OCI-LY1 (cell line): Measurements from ENCODE around the gene PLA2G2D.

Source experiments
- H2AFZ ChIP-seq: fragments of 200-600 bp; sonication (generic), shearing (Covaris generic); 2 replicates; pipeline ENCODE4 v1.6.0; 2014; ENCODE audit warnings: antibody characterized with exemption, mild to moderate bottlenecking, low read length
- H3F3A ChIP-seq: fragments of 200-600 bp; sonication (generic), shearing (Covaris generic); 2 replicates; pipeline ENCODE4 v1.6.0; 2014; ENCODE audit warnings: mild to moderate bottlenecking, antibody characterized with exemption, low read length, moderate library complexity; ENCODE audit not compliant: insufficient read depth
- H3K27ac ChIP-seq: fragments of 200-600 bp; sonication (generic); 2 replicates; pipeline ENCODE4 v1.5.1; 2014; ENCODE audit warnings: low read length, mixed run types, mild to moderate bottlenecking, low read depth; ENCODE audit not compliant: poor library complexity, severe bottlenecking
- H3K27me3 ChIP-seq: fragments of 200-600 bp; sonication (generic); 2 replicates; pipeline ENCODE4 v1.6.0; 2014; ENCODE audit warnings: antibody characterized with exemption, mild to moderate bottlenecking, low read length, moderate library complexity; ENCODE audit not compliant: insufficient read depth
- H3K36me3 ChIP-seq: fragments of 200-600 bp; sonication (generic); 2 replicates; pipeline ENCODE4 v1.6.1; 2014; ENCODE audit warnings: mild to moderate bottlenecking, antibody characterized with exemption, low read length, moderate library complexity, mixed read lengths; ENCODE audit not compliant: insufficient read depth
- H3K4me1 ChIP-seq: fragments of 200-600 bp; sonication (generic); 2 replicates; pipeline ENCODE4 v1.5.1; 2014; ENCODE audit warnings: mild to moderate bottlenecking, low read length, moderate library complexity; ENCODE audit not compliant: insufficient read depth, severe bottlenecking
- H3K4me2 ChIP-seq: fragments of 200-600 bp; sonication (generic), shearing (Covaris generic); 2 replicates; pipeline ENCODE4 v1.6.1; 2014; ENCODE audit warnings: low read length
- H3K4me3 ChIP-seq: fragments of 200-600 bp; sonication (generic); 2 replicates; pipeline ENCODE4 v1.5.1; 2014; ENCODE audit warnings: low read length, low read depth, mild to moderate bottlenecking, mixed read lengths; ENCODE audit not compliant: poor library complexity, severe bottlenecking
- H3K79me2 ChIP-seq: fragments of 200-600 bp; shearing (Covaris generic); 2 replicates; pipeline ENCODE4 v1.6.1; 2016; ENCODE audit warnings: mixed run types, low read length, mixed read lengths; ENCODE audit not compliant: insufficient read depth
- H3K9ac ChIP-seq: fragments of 200-600 bp; sonication (generic), shearing (Covaris generic); 2 replicates; pipeline ENCODE4 v1.6.1; 2014; ENCODE audit warnings: mild to moderate bottlenecking, low read length, mixed read lengths
- H3K9me2 ChIP-seq: fragments of 200-600 bp; sonication (generic), shearing (Covaris generic); 2 replicates; pipeline ENCODE4 v1.6.1; 2014; ENCODE audit warnings: low read depth, mild to moderate bottlenecking, low read length, mixed read lengths
- H3K9me3 ChIP-seq: fragments of 200-600 bp; shearing (Covaris generic); 2 replicates; pipeline ENCODE4 v1.6.1; 2014; ENCODE audit warnings: low read length, mixed read lengths
- H4K20me1 ChIP-seq: fragments of 200-600 bp; sonication (generic), shearing (Covaris generic); 2 replicates; pipeline ENCODE4 v1.6.0; 2016; ENCODE audit warnings: mild to moderate bottlenecking, low read length; ENCODE audit not compliant: insufficient read depth
- EZH2 ChIP-seq: fragments of 200-600 bp; sonication (generic), shearing (Covaris generic); IDR thresholded peaks from 2 replicates; pipeline ENCODE4 v1.8.0; 2017; ENCODE audit warnings: borderline replicate concordance, mixed run types, mild to moderate bottlenecking, antibody characterized with exemption, low read length, moderate library complexity, mixed read lengths
- TF ChIP-seq, protein P1 (sequence below): fragments of 200-600 bp; sonication (generic), shearing (Covaris generic); IDR thresholded peaks from 2 replicates; pipeline ENCODE4 v1.5.1; 2017; ENCODE audit warnings: mild to moderate bottlenecking, antibody characterized with exemption, low read length, moderate library complexity, mixed read lengths

The PLA2G2D gene

DNA sequence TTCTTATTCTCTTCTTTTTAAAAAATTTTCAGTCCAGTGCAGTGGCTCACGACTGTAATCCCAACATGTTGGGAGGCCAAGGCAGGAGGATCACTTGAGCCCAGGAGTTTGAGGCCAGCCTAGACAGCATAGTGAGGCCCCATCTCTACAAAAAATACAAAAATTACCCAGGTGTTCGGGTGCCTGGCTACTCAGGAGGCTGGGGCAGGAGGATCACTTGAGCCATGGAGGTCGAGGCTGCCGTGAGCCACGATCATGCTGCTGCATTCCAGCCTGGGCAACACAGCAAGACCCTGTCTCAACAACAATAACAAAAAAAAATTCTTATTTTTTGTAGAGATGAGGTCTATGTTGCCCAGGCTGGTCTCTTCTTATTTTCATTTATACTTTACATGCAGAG, 7.9 kb downstream of the PLA2G2D start:
- Histone ChIP-seq H3K27ac (no peak overlapping the region), H3K27me3 (no peaks in the 10 kb centered on the region), H3K79me2 (no peaks in the 10 kb centered on the region), H3K4me2 (no peak overlapping the region), H3K9me2 (no peaks in the 10 kb centered on the region), H3K9ac (no peak overlapping the region), H3K9me3 (no peaks in the 10 kb centered on the region), H3F3A (no peaks in the 10 kb centered on the region), H3K36me3 (no peaks in the 10 kb centered on the region), H2AFZ (no peak overlapping the region), H4K20me1 (no peaks in the 10 kb centered on the region), H3K4me3 (no peak overlapping the region), H3K4me1 (no peaks in the 10 kb centered on the region)
- TF ChIP-seq, protein P1, sequence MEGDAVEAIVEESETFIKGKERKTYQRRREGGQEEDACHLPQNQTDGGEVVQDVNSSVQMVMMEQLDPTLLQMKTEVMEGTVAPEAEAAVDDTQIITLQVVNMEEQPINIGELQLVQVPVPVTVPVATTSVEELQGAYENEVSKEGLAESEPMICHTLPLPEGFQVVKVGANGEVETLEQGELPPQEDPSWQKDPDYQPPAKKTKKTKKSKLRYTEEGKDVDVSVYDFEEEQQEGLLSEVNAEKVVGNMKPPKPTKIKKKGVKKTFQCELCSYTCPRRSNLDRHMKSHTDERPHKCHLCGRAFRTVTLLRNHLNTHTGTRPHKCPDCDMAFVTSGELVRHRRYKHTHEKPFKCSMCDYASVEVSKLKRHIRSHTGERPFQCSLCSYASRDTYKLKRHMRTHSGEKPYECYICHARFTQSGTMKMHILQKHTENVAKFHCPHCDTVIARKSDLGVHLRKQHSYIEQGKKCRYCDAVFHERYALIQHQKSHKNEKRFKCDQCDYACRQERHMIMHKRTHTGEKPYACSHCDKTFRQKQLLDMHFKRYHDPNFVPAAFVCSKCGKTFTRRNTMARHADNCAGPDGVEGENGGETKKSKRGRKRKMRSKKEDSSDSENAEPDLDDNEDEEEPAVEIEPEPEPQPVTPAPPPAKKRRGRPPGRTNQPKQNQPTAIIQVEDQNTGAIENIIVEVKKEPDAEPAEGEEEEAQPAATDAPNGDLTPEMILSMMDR = no peak
- TF ChIP-seq EZH2 = no peak

DNA sequence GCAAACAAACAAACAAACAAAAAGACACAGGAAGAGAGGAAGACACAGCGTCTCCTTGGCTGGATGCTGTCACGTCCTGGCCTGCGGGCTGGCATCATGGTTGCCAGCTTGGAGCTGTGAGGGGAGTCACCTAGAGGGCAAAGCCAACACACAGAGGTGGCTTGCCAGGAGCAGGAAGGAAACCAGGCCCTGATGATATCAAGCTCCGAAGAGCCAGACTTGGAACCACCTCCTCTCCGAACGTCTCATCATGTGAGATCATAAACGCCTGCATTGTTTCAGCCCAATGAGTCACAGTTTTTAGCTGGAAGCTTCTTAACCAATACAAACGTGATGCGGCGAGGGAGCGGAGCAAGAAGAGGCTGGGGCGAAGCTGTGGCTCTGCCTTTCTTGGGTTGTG, 8.7 kb downstream of the PLA2G2D start:
- H3K4me1 ChIP-seq = no peaks in the 10 kb centered on the region
- H3K27ac ChIP-seq = no peak overlapping the region
- H3K9me3 ChIP-seq = no peaks in the 10 kb centered on the region
- H3K9ac ChIP-seq = no peak overlapping the region
- no peaks in the 10 kb centered on the region for H4K20me1 ChIP-seq
- no peaks in the 10 kb centered on the region for H3K27me3 ChIP-seq
- no peaks in the 10 kb centered on the region for H3K36me3 ChIP-seq
- H3K9me2 ChIP-seq = no peaks in the 10 kb centered on the region
- no peak overlapping the region for H2AFZ ChIP-seq
- H3K4me2 ChIP-seq = no peak overlapping the region
- no peaks in the 10 kb centered on the region for H3F3A ChIP-seq
- TF ChIP-seq, protein P1 = no peak
- no peak for TF ChIP-seq EZH2
- no peak overlapping the region for H3K4me3 ChIP-seq
- no peaks in the 10 kb centered on the region for H3K79me2 ChIP-seq

DNA sequence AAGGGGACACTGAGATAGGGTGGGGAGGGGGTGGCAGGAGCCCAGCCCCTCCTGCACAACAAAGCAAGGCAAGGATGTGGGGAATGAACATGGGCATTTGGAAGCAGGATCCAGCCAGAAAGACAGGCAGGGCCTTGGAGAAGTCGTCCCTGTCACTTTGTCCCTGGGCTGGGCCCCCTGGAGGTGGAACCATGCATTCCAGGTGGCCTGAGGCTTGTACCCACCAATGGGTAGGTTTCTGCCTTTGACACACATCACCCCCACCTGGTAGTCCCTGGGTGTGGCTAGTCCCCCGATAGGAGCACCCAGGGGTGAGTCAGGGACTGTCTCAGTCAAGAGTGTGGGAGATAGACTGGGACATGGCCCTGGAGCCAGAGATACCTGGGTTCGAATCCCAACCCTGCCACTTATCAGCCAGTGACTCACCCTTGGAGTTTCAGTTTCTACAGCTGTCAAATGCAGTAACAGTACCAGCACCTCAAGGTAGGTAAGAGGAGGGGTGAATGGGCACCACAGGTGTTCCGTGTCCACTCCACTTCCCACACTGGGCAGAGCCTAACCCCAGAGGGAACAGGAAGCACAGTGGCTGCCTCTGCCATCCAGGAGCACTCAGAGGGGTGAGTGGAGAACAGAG, 10.0 kb downstream of the PLA2G2D start:
- Histone ChIP-seq H4K20me1 (no peaks in the 10 kb centered on the region), H3K4me1 (no peaks in the 10 kb centered on the region), H3F3A (no peaks in the 10 kb centered on the region), H3K27me3 (no peaks in the 10 kb centered on the region; the same call in 1 of the 2 replicates), H3K4me2 (no peak overlapping the region), H3K9me2 (no peaks in the 10 kb centered on the region), H3K9me3 (no peaks in the 10 kb centered on the region), H3K4me3 (no peak overlapping the region), H3K79me2 (no peaks in the 10 kb centered on the region), H3K27ac (no peak overlapping the region), H2AFZ (no peak overlapping the region), H3K9ac (no peak overlapping the region), H3K36me3 (no peaks in the 10 kb centered on the region)
- TF ChIP-seq, protein P1 = no peak
- no peak for TF ChIP-seq EZH2
